Measurements from ENCODE around the gene PIMREG. TPM values are rescaled to one million over a fixed set of nuclear protein-coding genes. Genes with fewer than 3 reads are reported as not detected.

Gene PIMREG
- total RNA-seq, 4 donors from 2014 or later, result 1.0 to 3.3 (median 3.2) TPM

DNA sequence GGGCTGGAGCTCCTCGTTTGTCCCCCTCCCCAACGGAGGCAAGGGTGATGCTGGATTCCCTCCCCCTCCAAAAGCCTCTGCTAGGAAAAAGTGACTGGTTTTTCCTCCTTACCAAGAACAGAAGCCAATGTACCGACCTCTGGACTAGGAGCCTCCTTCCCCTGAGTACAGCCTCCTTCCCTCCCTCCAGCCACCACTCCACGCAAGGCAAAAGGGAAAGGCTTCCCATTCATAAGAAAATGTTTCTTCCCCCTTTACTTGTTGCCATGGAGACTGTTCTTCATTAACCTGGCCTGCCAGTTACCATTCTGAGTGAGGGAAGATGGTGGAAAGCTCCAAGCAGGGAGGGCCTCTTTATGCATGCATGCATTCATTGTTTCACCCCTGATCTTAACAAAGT lies 4.3 kb upstream of the PIMREG start:
- Histone ChIP-seq H3K4me3 (no peak overlapping the region), H3K27ac (no peak overlapping the region), H3K27me3 (peaks cover 17% of the 10 kb centered on the region), H3K36me3 (no peaks in the 10 kb centered on the region), H3K9me3 (no peaks in the 10 kb centered on the region), H3K4me1 (peaks cover 15% of the 10 kb centered on the region)
- DNase-seq (ENCODE audit: low spot score in 2 of 2), result no peak
- WGBS, result 70% methylated on average over 4 of the region's 4 CpGs
- TF ChIP-seq EP300 (IDR thresholded peaks at IDR 0.05) (no peak), POLR2AphosphoS5 (IDR thresholded peaks at IDR 0.05) (no peak)

- H3K27me3 ChIP-seq, result peaks cover 12% of the 10 kb centered on the region
- no peak for DNase-seq (ENCODE audit: low spot score in 2 of 2)
- no peaks in the 10 kb centered on the region for H3K36me3 ChIP-seq
- H3K27ac ChIP-seq, result no peak overlapping the region
- TF ChIP-seq, protein P1, sequence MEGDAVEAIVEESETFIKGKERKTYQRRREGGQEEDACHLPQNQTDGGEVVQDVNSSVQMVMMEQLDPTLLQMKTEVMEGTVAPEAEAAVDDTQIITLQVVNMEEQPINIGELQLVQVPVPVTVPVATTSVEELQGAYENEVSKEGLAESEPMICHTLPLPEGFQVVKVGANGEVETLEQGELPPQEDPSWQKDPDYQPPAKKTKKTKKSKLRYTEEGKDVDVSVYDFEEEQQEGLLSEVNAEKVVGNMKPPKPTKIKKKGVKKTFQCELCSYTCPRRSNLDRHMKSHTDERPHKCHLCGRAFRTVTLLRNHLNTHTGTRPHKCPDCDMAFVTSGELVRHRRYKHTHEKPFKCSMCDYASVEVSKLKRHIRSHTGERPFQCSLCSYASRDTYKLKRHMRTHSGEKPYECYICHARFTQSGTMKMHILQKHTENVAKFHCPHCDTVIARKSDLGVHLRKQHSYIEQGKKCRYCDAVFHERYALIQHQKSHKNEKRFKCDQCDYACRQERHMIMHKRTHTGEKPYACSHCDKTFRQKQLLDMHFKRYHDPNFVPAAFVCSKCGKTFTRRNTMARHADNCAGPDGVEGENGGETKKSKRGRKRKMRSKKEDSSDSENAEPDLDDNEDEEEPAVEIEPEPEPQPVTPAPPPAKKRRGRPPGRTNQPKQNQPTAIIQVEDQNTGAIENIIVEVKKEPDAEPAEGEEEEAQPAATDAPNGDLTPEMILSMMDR (IDR thresholded peaks at IDR 0.05), result no peak
- TF ChIP-seq EP300 (IDR thresholded peaks at IDR 0.05), result no peak
- TF ChIP-seq POLR2A (IDR thresholded peaks at IDR 0.05), result no peak
- TF ChIP-seq POLR2AphosphoS5 (IDR thresholded peaks at IDR 0.05), result no peak
- H3K9me3 ChIP-seq, result no peaks in the 10 kb centered on the region
- no peak overlapping the region for H3K4me3 ChIP-seq
- peaks cover 15% of the 10 kb centered on the region for H3K4me1 ChIP-seq
- WGBS, result 79% methylated on average over 6 of the region's 6 CpGs
Measured at GRCh38 chr17:6442775-6443174, 1.5 kb upstream of the PIMREG start.

GRCh38 chr17:6444571-6445335 lies 498 bp downstream of the PIMREG start:
- TF ChIP-seq EP300 (IDR thresholded peaks at IDR 0.05) (no peak), POLR2A (IDR thresholded peaks at IDR 0.05) (no peak), POLR2AphosphoS5 (IDR thresholded peaks at IDR 0.05) (no peak)
- TF ChIP-seq, protein P1 (IDR thresholded peaks at IDR 0.05), result no peak
- no peak for DNase-seq (ENCODE audit: low spot score in 2 of 2)
- no peak overlapping the region for H3K27ac ChIP-seq
- H3K36me3 ChIP-seq, result no peaks in the 10 kb centered on the region
- peaks cover 5% of the 10 kb centered on the region for H3K27me3 ChIP-seq
- 23% methylated on average over 33 of the region's 36 CpGs for WGBS
- H3K4me3 ChIP-seq, result peak overlapping the region; percentile 63
- H3K9me3 ChIP-seq, result no peaks in the 10 kb centered on the region
- H3K4me1 ChIP-seq, result peaks cover 15% of the 10 kb centered on the region

DNA sequence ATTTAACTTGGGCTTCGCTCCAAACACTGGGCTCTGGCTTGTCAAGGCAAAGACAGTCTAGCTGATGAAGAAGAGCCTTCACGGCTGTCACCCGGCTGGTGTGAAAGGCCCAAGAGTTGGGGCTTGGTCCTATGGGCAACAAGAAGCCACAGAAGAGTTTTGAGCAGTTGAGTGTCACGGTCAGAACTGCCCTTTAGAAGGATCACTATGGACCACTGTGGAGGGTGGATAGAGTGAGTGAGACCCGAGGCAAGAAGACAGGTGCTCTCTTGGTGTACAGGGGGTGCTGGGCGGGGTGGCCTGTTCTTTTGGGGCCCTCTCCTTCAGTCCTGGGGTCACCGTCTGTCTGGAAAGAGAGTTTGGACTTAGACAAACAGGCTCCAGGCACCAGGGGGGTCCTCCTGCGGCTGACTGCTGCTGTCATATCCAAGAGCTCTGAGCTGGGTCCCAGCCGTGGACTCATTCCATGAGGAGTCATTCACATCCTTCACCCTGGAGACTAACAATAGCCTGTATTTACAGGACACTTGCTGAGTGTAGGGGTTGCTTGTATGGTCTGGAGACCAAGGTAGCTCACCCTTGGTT lies 2.4 kb downstream of the PIMREG start:
- DNase-seq (ENCODE audit: low spot score in 2 of 2), result no peak
- no peak overlapping the region for H3K27ac ChIP-seq
- no peaks in the 10 kb centered on the region for H3K36me3 ChIP-seq
- 90% methylated on average over 9 of the region's 9 CpGs for WGBS
- no peak for TF ChIP-seq EP300 (IDR thresholded peaks at IDR 0.05)
- TF ChIP-seq POLR2AphosphoS5 (IDR thresholded peaks at IDR 0.05), result no peak
- TF ChIP-seq, protein P1 (IDR thresholded peaks at IDR 0.05), result no peak
- no peak for TF ChIP-seq POLR2A (IDR thresholded peaks at IDR 0.05)
- H3K9me3 ChIP-seq, result no peaks in the 10 kb centered on the region
- peaks cover 15% of the 10 kb centered on the region for H3K4me1 ChIP-seq
- H3K4me3 ChIP-seq, result no peak overlapping the region
- no peaks in the 10 kb centered on the region for H3K27me3 ChIP-seq

GRCh38 chr17:6448473-6448872 lies 4.2 kb downstream of the PIMREG start:
- no peak overlapping the region for H3K27ac ChIP-seq
- 94% methylated on average over 6 of the region's 6 CpGs for WGBS
- H3K4me3 ChIP-seq, result no peak overlapping the region
- DNase-seq (ENCODE audit: low spot score in 2 of 2), result no peak
- H3K36me3 ChIP-seq, result no peaks in the 10 kb centered on the region
- peaks cover 14% of the 10 kb centered on the region for H3K4me1 ChIP-seq
- no peak for TF ChIP-seq POLR2AphosphoS5 (IDR thresholded peaks at IDR 0.05)
- TF ChIP-seq EP300 (IDR thresholded peaks at IDR 0.05), result no peak
- TF ChIP-seq POLR2A (IDR thresholded peaks at IDR 0.05), result no peak
- H3K9me3 ChIP-seq, result no peaks in the 10 kb centered on the region
- H3K27me3 ChIP-seq, result no peaks in the 10 kb centered on the region

DNA sequence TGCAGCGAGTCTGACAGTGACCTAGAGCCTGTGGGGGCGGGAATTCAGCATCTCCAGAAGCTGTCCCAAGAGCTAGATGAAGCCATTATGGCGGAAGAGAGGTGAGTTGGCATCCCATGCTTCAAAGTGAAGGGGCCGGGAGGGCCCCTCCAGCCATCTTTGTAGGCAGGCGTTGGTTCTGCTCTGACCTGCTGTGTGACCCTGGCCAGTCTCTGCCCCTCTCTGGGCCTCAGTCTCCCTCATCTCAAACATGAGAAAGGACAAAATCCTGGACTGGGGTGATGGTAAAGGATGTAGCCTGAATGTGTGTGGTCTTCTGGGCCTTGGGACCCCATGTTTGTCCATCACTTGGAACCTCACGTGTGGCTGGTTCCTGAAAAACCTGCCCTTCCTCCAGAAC lies 5.1 kb downstream of the PIMREG start:
- no peak for TF ChIP-seq EP300 (IDR thresholded peaks at IDR 0.05)
- TF ChIP-seq, protein P1 (IDR thresholded peaks at IDR 0.05), result no peak
- no peak for TF ChIP-seq POLR2A (IDR thresholded peaks at IDR 0.05)
- TF ChIP-seq POLR2AphosphoS5 (IDR thresholded peaks at IDR 0.05), result no peak
- H3K36me3 ChIP-seq, result no peaks in the 10 kb centered on the region
- no peak for DNase-seq (ENCODE audit: low spot score in 2 of 2)
- no peak overlapping the region for H3K4me3 ChIP-seq
- peaks cover 6% of the 10 kb centered on the region for H3K4me1 ChIP-seq
- H3K27me3 ChIP-seq, result no peaks in the 10 kb centered on the region
- no peaks in the 10 kb centered on the region for H3K9me3 ChIP-seq
- H3K27ac ChIP-seq, result no peak overlapping the region
- WGBS, result 93% methylated on average over 6 of the region's 6 CpGs

Data from suprapubic skin (tissue), 4 donors.